ENCODE measurements around the gene MPZL3.

MPZL3 gene

DNA sequence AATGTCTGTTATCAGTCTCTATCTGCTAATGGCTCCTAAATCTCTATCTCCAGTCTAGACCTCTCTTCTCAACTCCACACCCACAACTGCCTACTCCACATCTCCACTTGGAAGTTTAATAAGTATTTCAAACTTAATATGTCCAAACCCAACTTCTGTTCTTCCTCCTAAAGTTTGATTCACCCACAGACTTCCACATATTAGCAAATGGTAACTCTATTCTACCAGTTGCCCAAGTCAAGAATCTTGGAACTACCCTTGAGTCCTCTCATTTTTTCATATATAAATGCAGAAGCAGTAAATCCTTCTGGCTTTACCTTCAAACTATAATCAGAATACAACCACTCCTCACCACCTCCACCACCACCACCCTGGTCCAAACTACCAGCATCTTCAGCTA is 20.7 kb downstream of the MPZL3 start:
- no peak for DNase-seq (ENCODE audit: low spot score)

DNA sequence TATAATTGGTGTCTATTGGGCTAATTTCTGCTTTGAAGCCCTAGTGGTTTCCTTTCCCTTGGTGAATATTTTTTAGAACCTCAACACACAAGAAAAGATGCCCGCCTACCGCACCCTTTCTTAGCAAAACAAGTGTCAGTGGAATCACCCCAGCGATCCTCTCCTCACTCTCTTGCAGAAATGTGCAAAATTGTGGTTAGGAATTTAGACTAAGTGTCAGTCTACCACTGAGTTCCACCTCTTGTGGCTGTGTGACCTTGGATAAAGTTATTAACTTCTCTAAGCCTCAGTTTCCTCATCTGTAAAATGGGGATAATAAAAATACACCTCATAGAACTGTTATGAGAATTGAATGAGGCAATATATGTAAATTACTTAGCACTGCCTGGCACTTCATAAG is 22.1 kb downstream of the MPZL3 start:
- DNase-seq (ENCODE audit: low spot score): no peak

DNA sequence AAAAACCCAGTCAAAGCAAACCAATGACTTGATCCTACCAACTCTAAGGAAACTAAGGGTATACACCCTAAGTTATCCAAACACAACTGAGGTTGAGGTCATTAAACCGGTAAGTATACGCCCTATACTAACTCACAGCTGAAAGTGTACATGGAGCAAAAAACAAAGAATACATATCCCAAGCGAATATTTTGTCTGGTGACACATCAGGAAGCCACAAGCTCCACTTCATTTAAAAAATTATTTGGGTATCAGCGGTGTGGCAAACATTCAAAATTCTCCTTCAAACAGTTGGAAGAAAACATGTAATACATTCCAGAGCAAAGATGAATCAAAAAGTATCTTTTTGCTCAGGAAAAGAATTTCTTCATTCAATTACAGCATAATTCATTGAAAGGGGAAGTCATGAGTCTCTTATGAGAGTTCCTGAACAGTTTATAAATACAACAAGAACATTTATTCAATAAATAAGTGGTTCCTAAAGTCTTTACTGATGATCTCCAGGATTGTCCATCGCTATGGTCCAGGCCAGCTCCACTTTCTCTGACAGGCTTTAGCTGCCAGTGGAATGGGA is 22.8 kb downstream of the MPZL3 start:
- DNase-seq (ENCODE audit: low spot score): no peak

DNA sequence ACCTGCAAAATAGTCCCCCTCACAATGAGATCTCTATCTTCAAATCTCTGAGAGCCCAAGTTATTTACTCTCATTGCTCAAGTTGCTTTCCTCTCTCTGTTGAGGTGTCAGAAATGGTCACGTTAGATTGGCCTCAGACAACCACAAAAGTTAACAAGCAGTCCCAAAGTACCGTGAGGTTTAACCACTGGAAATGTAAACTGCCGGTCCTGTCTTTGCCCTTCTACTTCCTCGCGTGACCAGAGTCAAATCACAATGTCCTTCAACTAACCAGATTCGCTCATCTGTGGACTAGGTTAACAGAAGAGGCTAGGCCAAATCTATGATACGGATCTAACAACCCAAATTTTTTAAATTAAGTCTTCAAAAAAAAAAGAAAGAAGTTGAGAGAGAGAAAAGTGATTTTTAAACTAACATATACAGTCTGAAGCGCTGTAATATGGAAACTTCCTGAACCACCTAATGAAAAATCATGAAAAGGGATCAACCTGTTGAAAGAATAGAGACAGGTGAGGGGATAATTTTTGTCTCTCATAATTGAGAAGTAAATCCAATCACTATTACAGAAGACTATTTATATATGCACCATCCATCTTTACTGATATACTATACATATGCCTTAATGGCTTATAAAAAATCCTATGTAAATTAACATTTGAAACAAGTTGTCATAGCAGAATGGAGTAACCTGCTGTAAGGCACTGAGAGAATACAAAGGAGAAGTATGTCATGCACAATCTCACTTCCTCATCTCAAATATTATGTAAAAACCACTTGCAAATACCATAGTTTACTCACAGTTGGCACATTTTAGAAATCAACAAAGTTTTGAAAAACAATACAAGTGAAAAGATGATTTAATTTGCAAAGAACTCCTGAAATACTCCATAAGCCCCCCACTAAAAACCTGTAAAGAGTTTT is 24.0 kb downstream of the MPZL3 start:
- no peak for DNase-seq (ENCODE audit: low spot score)

DNA sequence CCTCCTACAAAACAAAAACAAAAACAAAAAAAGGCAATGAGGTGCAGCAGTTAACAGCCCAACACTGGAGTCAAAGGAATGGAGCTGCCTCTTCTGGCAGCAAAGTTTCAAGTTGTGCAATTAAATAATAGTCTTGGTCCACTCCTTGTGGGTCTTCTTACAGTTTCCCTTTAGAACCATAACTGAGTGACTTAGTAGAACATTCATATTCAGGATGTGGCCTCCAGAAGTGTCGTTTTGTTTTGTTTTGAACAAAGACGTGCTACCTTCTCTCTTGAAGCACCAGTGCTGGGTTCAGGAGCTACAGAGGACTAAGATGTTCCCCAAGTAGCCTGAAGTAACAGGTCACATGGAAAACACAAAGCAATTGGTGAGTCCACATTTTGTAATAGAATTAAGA is 25.4 kb downstream of the MPZL3 start:
- DNase-seq (ENCODE audit: low spot score): no peak

DNA sequence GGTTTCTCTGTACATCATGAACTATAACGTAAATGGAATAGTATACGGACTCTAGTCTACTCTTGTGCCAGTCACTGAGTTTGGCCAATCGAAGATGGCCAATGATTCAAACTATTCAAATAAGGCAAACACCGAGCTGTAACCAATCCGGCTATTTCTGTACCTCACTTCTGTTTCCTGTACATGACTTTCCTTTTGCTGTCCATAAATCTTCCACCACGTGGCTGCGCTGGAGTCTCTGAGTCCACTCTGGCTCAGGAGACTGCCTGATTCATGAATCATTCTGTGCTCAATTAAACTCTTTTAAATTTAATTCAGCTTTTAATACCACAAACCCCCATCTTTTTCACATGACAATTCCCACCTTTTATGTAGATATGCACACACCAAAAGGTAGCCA is 25.9 kb downstream of the MPZL3 start:
- DNase-seq (ENCODE audit: low spot score): no peak

DNA sequence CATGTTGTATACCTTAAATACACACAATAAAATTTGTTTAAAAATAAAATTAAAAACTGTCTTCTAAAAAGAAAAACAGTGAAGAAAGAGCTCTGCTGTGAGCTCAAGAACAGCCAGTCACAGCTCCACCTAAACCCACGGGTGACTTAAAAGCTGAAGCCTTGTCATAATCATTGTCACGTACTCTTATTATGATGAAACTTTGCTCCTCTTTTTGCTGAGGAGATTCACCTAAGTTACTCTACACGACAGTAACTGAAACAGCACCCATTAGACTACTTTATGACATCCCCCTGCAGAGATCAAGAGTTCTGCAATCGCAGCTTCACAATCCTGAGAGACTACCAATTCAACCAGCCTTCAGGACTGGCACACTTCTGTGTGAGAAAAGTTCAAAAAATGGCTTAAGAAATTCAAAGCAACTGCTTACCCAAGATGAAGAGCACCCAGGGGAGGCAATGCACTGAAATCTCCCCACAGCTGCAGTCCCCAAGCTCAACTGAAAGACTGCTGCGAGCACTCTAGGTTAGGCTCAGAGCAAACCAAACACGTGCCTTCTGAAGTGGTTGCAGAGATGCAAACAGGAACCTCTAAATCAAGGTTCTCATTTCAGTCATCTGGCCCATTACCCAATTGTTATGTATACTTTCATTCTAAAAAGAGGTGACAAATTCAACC is 27.5 kb downstream of the MPZL3 start, which contains the start of gene JAML:
JAML (minus strand) TSS at position 501 of the 678 bp plus-strand sequence. CDS start 10,145 bp downstream, outside the sequence.
- no peak for DNase-seq (ENCODE audit: low spot score)

DNA sequence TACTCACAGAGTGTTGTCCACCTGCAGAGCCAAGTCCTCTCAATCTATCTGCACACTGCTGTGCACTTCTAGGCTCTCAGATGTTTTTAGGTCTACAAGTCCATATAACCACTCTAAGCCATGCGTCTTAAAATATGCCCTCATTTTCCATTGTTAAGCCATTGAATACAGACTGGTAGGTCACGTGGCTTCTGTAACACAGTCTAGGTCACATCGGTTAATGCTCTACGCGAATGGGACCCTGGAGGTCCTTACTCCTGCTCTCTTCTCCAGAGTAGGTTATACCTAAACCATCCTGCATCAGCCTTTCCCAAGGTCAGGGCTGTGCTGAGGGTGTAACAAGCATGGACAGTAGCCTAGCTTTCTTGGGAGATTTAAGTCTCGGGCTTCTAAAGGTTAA is 28.2 kb downstream of the MPZL3 start:
- DNase-seq (ENCODE audit: low spot score): no peak

DNA sequence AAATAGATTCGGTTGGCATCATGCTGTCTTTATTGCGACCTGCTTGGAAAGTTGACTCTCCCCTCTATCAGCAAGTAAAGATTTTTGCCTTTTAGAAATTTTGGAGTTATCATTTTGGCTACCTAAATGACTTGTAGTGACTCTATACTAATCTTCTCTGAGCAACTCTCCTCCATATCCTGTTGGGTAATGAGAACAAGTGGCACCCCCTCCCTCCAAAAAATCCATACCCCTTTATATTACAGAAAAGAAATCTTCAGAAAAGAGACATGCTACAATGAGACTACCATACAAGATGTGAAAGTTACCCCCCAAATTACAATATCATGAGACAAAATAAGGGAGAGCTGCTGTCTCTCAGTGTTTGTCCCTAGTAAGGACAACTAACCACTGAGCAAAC is 28.6 kb downstream of the MPZL3 start:
- no peak for DNase-seq (ENCODE audit: low spot score)

DNA sequence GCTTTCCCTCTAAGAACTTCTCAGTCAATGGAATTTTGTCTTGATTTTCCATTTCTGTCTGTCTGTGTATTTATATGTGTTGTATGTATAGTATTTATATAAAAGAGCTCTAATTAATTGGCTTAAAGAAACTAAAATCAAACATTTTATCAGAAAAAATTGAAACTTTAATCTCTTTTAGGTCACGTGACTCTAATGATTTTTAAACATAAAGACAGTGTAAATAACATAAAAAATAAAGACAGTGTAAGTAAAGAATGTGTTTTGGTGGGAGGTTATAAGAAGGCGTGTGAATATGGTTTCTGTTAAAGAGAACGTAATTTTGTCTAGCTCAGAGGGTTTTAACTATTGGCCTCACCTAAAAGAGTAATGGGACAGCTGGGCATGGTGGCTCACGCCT is 29.7 kb downstream of the MPZL3 start:
- DNase-seq (ENCODE audit: low spot score): no peak

DNA sequence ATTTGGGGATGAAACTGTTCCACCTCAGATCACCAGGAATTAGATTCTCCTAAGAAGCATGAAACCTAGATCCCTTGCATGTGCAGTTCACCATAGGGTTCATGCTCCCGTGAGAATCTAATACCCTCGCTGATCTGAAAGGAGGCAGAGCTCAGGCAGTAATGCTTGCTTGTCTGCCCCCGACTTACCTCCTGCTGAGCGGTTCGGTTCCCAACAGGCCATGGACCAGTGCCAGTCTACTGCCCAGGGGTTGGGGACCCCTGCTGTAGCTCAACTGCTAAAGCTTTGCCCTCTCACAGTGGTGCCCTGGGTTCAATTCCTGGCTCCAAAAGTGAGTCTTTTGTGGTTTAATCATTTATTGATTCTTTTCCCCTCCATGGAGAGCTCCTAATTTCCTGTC is 30.7 kb downstream of the MPZL3 start:
- DNase-seq (ENCODE audit: low spot score): no peak

DNA sequence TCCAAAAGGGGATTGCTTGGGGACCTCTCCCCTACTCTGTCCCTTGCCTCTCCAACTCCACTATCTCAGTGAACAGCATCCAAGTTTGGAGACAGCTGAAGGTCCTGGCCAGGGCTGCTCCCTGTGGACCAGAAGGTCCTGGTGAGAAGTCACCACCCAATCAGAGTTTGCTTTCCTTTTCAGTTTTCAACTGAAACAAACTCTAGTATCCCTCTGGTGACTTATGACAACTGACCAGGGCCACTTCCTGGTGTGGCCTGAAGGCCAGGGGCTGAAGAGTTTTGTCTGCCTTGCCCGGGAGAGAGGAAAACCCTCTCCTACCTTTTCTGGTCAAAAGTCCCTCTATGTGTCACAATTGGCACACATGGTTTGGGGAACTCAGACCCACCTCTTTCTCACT is 32.4 kb downstream of the MPZL3 start:
- no peak for DNase-seq (ENCODE audit: low spot score)

DNA sequence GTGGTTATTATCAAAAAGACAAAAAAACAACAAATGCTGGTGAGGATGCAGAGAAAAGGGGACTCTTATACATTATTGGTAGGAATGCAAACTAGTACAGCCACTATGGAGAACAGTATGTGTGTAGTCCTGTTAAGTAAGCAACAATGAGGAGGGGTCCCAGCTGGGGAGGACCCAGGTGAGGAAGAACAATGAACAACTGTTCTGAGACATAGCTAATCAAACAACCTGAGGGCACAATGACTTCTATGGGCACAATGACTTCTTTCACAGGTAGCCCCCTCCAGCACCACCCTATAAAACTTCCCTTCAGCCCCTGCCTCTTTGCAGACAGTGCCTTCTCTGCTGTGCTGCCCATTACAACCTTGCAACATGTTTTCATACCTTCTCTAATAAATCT is 32.9 kb downstream of the MPZL3 start:
- DNase-seq (ENCODE audit: low spot score): no peak

DNA sequence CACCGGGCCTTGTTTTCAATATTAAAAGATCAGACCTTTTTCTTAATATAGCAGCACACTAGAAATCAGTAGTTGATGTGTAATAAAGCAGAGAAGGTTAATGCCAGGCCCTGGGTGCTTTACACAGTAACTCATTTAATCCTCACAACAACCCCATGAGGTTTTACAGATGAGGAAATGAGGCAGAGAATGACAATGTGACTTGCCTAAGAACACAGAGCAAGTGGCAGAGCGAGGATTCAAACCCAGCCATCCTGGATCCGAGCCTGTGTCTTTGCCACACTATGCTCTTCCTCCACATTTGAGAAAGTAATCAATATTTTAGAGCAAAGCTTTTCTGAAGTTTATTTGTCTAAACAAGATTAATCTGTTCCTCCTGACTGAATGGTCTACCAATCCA is 34.6 kb downstream of the MPZL3 start:
- no peak for DNase-seq (ENCODE audit: low spot score)

DNA sequence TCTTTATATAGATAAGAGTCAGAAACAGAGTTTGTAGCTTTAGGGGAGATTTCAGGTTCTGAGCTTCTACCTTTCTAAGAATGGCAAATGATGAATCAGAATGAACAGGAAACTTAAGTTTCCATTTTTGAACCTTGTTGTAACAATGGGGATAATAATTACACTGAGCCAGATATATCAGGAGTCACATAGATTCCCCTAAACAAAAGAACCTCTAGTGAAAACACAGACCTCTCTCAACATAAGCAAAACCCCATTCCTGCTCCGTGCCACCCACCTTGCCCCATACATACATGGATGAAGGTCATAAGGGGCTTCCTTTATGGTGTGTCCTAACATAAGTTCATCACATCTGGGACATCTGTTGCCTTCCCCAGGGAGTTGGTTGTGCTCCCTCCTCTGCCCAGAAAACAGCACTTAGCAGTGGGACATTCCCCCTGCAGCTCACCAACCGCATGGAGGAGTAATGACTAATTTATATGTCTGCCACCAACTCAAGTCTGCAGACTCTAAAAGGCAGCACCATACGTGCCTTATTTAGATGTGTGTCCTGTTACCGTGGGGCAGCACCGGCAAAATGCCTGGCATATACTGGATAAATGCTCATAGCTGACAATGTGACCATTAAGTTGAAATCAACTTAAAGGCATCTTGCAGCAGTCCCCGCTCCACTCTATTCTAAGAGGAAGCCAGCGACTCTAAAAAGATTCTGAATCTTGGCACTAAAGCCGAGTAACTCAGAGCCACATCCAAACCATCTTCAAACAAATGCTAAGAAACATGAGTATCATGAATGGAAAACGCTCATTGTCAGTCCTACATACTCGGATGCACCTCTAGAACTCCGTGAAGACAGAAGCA is 35.3 kb downstream of the MPZL3 start:
- DNase-seq (ENCODE audit: low spot score): no peak

DNA sequence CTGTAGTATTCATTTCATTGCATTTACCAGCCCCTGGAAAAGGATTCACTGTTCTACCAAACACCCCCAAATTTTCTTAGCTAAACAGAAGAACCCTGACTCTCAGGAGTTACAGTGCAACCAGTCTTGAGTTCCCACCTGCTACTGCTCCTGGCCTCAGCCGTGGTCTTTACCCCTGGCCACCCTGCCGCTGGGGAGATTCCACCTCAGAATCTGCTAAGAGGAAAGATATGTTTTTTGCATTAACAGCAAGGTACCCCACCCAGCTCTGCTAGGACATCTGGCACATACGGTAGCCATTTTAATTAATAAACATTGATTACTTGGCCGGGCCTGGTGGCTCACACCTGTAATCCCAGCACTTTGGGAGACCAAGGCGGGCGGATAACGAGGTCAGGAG is 36.4 kb downstream of the MPZL3 start:
- no peak for DNase-seq (ENCODE audit: low spot score)

DNA sequence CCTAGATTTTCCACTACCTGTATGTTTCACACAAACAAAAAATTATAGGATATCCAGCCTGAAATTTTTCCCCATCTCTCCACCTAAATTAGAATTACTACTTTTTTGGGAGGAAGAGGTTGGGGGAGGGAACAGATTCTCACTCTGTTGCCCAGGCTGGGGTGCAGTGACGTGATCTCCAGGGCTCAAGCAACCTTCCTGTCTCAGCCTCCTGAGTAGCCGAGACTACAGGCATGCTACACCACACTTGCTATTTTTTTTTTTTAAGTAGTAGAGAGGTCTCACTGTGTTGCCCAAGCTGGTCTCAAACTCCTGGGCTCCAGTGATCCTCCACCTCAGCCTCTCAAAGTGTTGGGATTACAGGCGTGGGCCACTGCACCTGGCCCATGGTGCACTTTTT is 36.9 kb downstream of the MPZL3 start:
- no peak for DNase-seq (ENCODE audit: low spot score)

DNA sequence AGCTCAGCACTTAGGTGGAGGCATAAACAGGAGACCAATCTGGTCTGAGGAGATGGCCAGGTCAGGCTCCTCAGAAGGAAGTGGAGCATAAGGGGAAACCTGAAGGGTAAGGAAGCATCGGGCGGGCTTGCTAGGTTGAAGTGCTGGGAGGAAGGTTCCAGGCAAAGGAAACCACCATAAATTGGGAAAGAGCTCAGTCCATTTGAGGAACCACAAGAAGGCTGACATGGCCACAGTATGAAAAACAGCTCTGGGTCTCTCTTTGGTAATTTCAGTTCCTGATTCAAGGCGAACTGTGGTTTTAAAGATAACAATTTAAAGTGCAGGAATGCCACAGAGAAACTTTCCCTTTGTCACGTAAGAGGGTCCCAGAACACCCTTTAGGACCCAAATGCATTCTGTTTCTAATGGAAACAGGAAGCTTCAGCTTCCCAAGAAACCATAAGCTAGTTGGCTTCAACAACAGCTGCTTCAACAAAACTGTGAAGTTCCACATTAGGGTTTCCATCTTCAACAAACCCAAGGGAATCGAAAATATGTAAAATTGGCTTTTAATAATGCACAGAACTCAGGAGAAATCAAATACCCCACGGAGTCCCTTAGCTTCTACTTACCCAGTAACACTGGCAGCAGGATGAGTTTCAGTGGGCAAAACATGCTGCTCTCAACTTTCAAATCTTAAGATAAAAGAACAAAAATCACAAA is 37.8 kb downstream of the MPZL3 start:
- no peak for DNase-seq (ENCODE audit: low spot score)

DNA sequence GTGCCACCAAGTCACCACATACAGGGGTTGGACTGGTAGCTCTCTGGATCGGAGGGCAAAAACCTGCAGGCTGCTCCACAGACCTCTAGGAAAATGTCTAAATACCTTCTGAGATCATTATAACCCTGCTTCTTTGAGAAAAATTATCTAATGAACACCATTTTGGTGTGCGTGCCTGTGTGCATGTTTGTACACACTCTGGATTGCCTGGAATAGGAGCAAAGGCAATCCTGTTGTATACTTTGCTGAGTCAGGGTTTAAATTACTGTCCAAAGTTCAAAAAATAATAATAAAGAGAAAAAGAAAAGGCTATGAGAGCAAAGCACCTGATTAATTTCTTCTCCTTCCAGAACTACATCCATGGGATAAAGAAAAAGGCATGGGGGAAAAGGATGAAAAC is 38.4 kb downstream of the MPZL3 start:
- no peak for DNase-seq (ENCODE audit: low spot score)

DNA sequence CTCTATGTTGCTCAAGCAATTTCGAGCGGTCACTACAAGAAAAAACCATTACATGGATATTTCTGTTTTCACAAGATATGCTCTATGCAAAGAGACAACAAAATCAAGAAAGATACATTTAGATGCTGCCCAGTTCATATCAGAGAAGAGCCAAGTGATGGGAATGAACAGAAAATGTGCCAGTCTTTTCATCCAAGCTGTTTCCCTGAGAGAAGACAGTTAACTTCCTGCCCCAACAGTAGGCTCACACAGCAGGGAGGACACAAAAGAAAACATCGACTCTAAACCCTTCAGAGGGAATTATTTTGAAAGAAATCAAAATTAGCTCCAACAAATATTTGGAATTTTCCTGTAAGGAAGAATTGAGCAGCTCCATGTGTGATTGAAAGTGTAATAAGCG is 39.0 kb downstream of the MPZL3 start:
- DNase-seq (ENCODE audit: low spot score): no peak

DNA sequence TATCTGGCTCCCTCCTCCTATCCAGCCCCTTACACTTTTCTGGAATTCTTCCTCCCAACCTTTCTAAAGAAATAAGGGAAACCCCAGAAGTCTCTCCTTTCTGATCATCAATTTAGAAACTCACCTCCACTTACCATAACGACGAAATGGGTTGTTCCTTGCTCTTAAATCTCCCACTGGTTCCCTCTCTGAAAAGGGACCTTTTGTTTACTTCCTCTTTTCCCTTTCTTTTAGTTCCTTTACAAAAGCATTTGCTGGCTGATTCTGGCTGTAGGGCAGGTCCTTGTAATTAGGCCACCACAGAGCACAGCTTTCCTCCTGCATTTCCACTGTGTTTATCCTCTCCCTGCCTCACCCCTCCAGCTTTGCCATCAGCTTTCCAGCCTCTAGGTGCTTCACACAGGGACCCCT is 39.4 kb downstream of the MPZL3 start:
- DNase-seq (ENCODE audit: low spot score): no peak
